ENCODE results near the gene BTBD16.

GRCh38 chr10:122287570-122287969 lies 16.5 kb downstream of the BTBD16 start:
- TF ChIP-seq RFX5 (IDR thresholded peaks at IDR 0.05; ENCODE audit: low read depth, low read length) (no peak), POLR2A (IDR thresholded peaks at IDR 0.05; ENCODE audit: low read depth, low read length) (no peak), MXI1 (IDR thresholded peaks at IDR 0.05; ENCODE audit: borderline replicate concordance, low read depth, low read length) (no peak), SMC3 (IDR thresholded peaks at IDR 0.05; ENCODE audit: low read depth, low read length) (no peak)
- TF ChIP-seq, protein P1, sequence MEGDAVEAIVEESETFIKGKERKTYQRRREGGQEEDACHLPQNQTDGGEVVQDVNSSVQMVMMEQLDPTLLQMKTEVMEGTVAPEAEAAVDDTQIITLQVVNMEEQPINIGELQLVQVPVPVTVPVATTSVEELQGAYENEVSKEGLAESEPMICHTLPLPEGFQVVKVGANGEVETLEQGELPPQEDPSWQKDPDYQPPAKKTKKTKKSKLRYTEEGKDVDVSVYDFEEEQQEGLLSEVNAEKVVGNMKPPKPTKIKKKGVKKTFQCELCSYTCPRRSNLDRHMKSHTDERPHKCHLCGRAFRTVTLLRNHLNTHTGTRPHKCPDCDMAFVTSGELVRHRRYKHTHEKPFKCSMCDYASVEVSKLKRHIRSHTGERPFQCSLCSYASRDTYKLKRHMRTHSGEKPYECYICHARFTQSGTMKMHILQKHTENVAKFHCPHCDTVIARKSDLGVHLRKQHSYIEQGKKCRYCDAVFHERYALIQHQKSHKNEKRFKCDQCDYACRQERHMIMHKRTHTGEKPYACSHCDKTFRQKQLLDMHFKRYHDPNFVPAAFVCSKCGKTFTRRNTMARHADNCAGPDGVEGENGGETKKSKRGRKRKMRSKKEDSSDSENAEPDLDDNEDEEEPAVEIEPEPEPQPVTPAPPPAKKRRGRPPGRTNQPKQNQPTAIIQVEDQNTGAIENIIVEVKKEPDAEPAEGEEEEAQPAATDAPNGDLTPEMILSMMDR (conservative IDR thresholded peaks at IDR 0.05; ENCODE audit: low read depth, low read length) = no peak

All from IMR-90 (cell line).